Astrocyte of the cerebellum (primary cell): ENCODE results near the gene SLC25A47.
A peak's percentile ranks its signal among the peaks of the same experiment; 100 is the strongest.

Experiments used
- DNase-seq: peaks from one replicate; pipeline ENCODE4 v3.0.0-alpha.2; 2011; ENCODE audit warnings: low read depth
- H3K4me3 ChIP-seq: 2 replicates; pipeline ENCODE4 v1.5.1; 2011; ENCODE audit warnings: mild to moderate bottlenecking, low read depth, low read length, moderate library complexity
- in situ Hi-C: cut with HindIII; loops from 2 replicates; pipeline ENCODE4 v1.10.0; 2017; ENCODE audit warnings: low sequenced_read_pairs
- TF ChIP-seq, protein P1 (sequence below): IDR thresholded peaks from 2 replicates; pipeline ENCODE4 v1.5.1; 2012; ENCODE audit warnings: low read length, low read depth, moderate library complexity, mild to moderate bottlenecking; ENCODE audit errors: missing control alignments

The SLC25A47 gene

DNA sequence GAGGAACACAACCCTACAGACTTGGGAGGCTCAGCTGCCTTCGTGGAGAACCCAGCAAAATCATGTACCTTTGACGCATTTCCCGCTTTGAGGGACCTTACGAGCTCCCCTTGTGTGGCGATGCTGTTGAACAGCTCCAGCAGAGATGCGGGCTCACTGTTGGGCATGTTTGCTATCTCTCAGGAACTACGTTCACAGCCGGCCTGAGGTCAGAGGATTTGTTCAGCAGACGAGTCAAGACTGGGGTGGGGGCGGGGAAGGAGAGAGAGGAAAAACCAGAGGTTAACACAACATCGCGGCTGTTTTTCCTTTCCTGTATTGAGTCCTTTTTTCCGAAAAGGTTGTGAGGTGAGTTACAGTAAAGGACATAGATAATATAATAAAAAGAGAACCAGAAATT is 45.9 kb downstream of the SLC25A47 start:
- in situ Hi-C loops, result no loop called here

DNA sequence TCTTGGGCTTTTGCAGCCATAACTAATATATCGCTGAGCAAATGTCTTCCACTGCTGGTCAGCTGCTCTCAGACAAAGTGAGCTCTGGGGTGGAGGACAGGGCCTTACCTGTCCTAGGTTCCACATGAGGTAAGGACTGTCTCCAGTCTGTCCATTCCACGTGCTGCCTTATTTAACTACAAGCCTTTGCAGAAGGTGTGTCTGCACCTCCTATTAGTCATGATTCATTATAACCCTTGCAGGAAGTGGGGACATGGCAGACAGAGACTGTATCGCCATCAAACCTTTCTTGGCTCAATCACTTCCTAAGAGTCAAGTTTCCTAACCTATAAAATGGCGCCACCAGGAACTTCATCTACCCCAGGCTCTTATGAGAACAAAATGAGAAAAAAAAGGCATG is 46.9 kb downstream of the SLC25A47 start:
- no peak overlapping the region for H3K4me3 ChIP-seq
- TF ChIP-seq, protein P1, sequence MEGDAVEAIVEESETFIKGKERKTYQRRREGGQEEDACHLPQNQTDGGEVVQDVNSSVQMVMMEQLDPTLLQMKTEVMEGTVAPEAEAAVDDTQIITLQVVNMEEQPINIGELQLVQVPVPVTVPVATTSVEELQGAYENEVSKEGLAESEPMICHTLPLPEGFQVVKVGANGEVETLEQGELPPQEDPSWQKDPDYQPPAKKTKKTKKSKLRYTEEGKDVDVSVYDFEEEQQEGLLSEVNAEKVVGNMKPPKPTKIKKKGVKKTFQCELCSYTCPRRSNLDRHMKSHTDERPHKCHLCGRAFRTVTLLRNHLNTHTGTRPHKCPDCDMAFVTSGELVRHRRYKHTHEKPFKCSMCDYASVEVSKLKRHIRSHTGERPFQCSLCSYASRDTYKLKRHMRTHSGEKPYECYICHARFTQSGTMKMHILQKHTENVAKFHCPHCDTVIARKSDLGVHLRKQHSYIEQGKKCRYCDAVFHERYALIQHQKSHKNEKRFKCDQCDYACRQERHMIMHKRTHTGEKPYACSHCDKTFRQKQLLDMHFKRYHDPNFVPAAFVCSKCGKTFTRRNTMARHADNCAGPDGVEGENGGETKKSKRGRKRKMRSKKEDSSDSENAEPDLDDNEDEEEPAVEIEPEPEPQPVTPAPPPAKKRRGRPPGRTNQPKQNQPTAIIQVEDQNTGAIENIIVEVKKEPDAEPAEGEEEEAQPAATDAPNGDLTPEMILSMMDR, result no peak
- no peak for DNase-seq
- in situ Hi-C loops, result no loop called here

More for the DNA sequence above, 45.9 kb downstream of the SLC25A47 start:
- no peak overlapping the region for H3K4me3 ChIP-seq
- TF ChIP-seq, protein P1, result no peak
- no peak for DNase-seq

DNA sequence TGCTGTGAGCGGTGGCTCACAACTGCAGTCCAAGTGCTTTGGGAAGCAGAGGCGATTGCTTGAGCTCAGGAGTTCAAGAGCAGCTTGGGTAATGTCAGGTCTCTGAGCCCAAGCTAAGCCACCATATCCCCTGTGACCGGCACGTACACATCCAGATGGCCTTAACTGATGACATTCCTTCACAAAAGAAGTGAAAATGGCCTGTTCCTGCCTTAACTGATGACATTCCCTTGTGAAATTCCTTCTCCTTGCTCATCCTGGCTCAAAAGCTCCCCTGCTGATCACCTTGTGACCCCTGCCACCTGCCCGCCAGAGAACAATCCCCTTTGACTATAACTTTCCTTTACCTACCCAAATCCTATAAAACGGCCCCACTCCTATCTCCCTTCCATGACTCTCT is 48.6 kb downstream of the SLC25A47 start:
- DNase-seq, result no peak
- no peak overlapping the region for H3K4me3 ChIP-seq
- in situ Hi-C loops, result no loop called here
- TF ChIP-seq, protein P1, result no peak

DNA sequence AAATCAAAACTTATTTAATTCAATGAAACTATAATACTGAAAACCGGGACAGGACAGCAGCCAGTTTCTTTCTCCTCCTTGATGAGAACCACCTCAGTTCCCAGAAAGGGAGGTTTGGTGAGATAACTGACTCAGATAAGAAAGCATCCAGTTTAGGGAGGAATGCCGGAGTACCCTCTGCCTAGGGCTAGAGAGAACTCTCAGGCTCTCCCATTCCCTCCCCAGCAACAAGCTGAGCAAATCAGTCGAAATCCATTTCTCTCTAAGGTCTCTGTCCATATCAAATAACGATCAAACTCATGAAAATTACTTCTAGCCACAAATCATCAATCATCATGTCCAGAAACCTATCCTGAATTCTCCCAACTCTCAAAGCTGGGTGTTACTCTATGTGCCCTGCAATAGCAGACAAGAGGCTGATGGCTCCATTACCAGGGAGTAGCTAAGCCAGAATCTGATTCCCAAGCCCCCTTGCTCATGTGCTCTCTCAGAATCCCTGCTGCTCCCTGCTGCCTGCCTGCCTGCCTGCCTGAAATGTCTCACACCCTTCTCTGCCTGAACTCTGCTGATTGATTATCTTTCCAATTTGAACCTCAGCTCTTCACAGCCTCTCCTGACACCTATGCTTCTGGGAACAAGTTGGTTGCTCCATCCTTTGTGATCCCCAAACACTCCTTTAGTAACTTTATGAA is 49.4 kb downstream of the SLC25A47 start:
- no peak for DNase-seq
- TF ChIP-seq, protein P1, result no peak
- H3K4me3 ChIP-seq, result no peak overlapping the region
- in situ Hi-C loops, result no loop called here

DNA sequence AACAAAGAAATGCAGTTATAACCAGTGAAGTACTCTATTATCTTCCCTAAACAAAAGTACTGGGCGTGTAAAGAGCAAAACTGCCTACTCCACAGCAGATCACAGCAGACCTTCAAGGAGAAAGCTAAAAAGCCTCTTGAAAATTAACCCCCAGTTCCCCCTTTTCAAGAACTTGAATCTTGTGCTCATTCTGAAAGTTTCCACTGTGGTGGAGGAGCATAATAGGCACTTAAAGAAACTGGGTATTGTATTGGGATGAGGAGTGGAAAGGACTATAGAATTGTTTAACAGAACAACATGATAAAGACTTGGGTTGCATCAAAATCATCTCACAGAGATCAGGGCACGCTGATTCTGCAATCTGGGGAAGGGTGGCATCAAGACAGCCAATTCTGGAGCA is 51.1 kb downstream of the SLC25A47 start:
- DNase-seq, result no peak
- TF ChIP-seq, protein P1, result no peak
- H3K4me3 ChIP-seq, result peak overlapping the region; percentile 76
- in situ Hi-C loops, result no loop called here

DNA sequence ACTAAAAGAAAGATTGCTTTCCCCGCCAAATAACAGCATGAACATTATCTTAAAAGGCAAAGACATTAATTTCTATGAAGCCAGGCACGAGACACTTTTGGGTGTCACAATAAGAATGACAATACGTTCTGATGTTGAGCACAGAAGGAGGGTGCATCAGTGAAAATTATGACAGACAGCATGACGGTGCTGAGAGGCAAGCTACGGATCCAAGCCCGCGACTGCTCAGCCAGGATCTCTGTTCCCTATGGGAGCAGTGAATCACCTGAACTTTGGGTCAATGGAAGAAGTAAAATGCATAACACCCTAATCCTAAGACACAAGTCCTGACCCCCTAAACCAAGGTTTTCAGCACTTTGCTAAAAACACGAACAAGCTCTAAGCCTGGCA is 51.7 kb downstream of the SLC25A47 start:
- TF ChIP-seq, protein P1, result no peak
- no peak for DNase-seq
- in situ Hi-C loops, result no loop called here
- peak overlapping the region; percentile 76 for H3K4me3 ChIP-seq
